ENCODE results near the gene FTO. TPM values are rescaled to one million over a fixed set of nuclear protein-coding genes. Genes with fewer than 3 reads are reported as not detected.
A peak's percentile ranks its signal among the peaks of the same experiment; 100 is the strongest.

Gene FTO
- polyA plus RNA-seq, 3 donors from 2014 or later, result 61.3 to 106 (median 65.1) TPM

DNA sequence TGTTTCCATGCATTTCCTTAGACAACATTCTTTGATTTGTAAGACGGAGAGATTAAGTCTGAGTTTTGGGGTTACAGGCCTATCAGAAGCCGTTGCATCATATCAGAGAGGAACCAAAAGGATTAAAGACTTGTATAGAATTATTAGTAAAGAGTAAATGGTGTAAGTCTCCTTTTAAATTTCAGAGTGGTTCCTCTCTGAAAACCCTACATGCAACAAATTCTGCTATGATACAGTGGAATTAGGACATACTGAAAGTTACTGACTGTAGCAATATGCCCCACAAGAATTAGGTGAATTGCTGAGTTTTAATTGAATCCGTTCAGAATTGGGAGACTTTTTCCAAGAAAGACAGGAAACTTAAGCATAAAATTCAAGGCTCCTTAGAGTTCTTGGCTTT lies 221.6 kb downstream of the FTO start:
- Mint-ChIP-seq H3K27me3 (ENCODE audit: low read depth in 3 of 3) (peaks cover 0 to 2% (median 0%) of the 10 kb centered on the region in 3 donors), H3K4me1 (peaks cover 10 to 28% of the 10 kb centered on the region in 2 donors), H3K9me3 (no peaks in the 10 kb centered on the region), H3K4me3 (no peak overlapping the region), H3K27ac (peak overlapping the region in 1 of 6 donors; percentile 23), H3K36me3 (peaks cover 0 to 3% (median 0%) of the 10 kb centered on the region in 3 donors)
- no peak for DNase-seq

GRCh38 chr16:53926209-53926608 lies 222.3 kb downstream of the FTO start:
- peaks cover 8 to 27% of the 10 kb centered on the region in 2 donors for H3K4me1 Mint-ChIP-seq
- no peak overlapping the region for H3K4me3 Mint-ChIP-seq

DNA sequence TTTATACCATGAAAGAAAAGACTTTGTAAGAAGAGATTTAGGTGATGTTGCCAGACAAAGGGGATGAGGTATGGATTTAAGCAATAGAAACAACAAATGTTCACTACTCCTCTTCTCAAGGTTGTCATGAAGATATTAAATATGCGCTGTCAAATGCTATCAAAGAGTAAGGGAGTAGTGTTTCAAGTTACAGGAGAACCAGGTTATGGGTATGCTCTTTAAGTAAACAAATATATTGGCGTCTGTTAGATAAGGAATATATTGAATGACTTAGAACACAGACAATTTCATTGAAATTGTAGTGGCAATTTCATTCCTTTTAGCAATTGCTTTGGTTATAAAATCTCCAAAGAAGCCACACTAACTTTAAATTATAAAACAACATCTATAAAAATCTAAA lies 229.0 kb downstream of the FTO start:
- Mint-ChIP-seq H3K27ac (no peak overlapping the region), H3K36me3 (peaks cover 6 to 18% (median 18%) of the 10 kb centered on the region in 3 donors), H3K4me1 (no peaks in the 10 kb centered on the region), H3K4me3 (no peak overlapping the region), H3K9me3 (no peaks in the 10 kb centered on the region), H3K27me3 (ENCODE audit: low read depth in 3 of 3) (no peaks in the 10 kb centered on the region)
- no peak for DNase-seq

More at GRCh38 chr16:53926209-53926608, 222.3 kb downstream of the FTO start:
- no peak overlapping the region for H3K27ac Mint-ChIP-seq
- H3K36me3 Mint-ChIP-seq, result peaks cover 0 to 3% (median 3%) of the 10 kb centered on the region in 3 donors
- no peaks in the 10 kb centered on the region for H3K9me3 Mint-ChIP-seq
- DNase-seq, result no peak
- peaks cover 0 to 2% (median 0%) of the 10 kb centered on the region in 3 donors for H3K27me3 Mint-ChIP-seq (ENCODE audit: low read depth in 3 of 3)

GRCh38 chr16:53933407-53933806 lies 229.5 kb downstream of the FTO start:
- Mint-ChIP-seq H3K4me3 (no peak overlapping the region), H3K36me3 (peaks cover 11 to 22% (median 21%) of the 10 kb centered on the region in 3 donors), H3K27me3 (ENCODE audit: low read depth in 3 of 3) (no peaks in the 10 kb centered on the region), H3K27ac (no peak overlapping the region), H3K4me1 (no peaks in the 10 kb centered on the region), H3K9me3 (no peaks in the 10 kb centered on the region)
- DNase-seq, result no peak

- Mint-ChIP-seq H3K27ac (no peak overlapping the region), H3K4me1 (no peaks in the 10 kb centered on the region), H3K9me3 (no peaks in the 10 kb centered on the region), H3K36me3 (peaks cover 12 to 35% (median 26%) of the 10 kb centered on the region in 3 donors), H3K27me3 (ENCODE audit: low read depth in 3 of 3) (no peaks in the 10 kb centered on the region), H3K4me3 (no peak overlapping the region)
- no peak for DNase-seq
These were observed 232.1 kb downstream of the FTO start for GRCh38 chr16:53936052-53936451.

- Mint-ChIP-seq H3K9me3 (no peaks in the 10 kb centered on the region), H3K36me3 (peaks cover 12 to 35% (median 26%) of the 10 kb centered on the region in 3 donors), H3K4me3 (no peak overlapping the region)
These were observed 232.6 kb downstream of the FTO start for GRCh38 chr16:53936529-53936928.

DNA sequence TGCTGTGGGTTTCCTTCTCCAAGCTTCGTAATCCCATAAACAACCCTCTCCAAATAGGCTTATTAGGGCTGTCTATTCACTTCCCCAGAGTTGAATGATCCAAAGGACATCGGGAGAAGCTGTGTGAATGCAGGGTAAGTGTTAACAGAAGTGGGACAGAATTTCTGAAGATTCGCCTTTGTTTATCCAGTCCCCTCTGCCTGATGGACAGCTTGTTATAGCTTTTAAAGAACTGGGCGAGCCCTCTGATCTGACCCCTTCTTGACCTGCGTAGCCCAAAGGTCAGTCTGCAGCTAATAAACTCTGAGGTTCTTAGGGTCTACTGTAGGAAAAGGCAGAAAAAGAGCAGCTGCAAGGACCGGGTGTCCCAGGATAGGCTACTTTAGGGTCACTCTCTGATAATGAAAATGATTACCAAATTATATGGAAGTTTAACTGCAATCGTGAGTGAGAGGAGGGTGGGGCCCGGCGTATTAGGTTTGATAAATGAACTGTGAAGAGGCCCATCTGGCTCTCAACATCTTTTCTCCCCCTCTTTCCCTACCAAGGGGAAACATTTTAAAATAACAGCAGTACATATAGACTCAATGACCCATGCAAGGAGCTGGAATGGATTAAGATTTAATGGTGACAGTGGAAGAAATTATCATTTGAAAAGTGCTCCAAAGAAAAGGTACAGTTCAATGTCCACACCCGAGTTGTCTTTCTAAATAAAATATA lies 233.4 kb downstream of the FTO start:
- H3K36me3 Mint-ChIP-seq, result peaks cover 12 to 40% (median 33%) of the 10 kb centered on the region in 3 donors
- no peak overlapping the region for H3K4me3 Mint-ChIP-seq
- H3K27ac Mint-ChIP-seq, result no peak overlapping the region
- no peaks in the 10 kb centered on the region for H3K4me1 Mint-ChIP-seq
- no peaks in the 10 kb centered on the region for H3K27me3 Mint-ChIP-seq (ENCODE audit: low read depth in 3 of 3)
- no peak for DNase-seq
- no peaks in the 10 kb centered on the region for H3K9me3 Mint-ChIP-seq

More at GRCh38 chr16:53936529-53936928, 232.6 kb downstream of the FTO start:
- no peak for DNase-seq
- no peaks in the 10 kb centered on the region for H3K27me3 Mint-ChIP-seq (ENCODE audit: low read depth in 3 of 3)
- no peaks in the 10 kb centered on the region for H3K4me1 Mint-ChIP-seq
- no peak overlapping the region for H3K27ac Mint-ChIP-seq

DNA sequence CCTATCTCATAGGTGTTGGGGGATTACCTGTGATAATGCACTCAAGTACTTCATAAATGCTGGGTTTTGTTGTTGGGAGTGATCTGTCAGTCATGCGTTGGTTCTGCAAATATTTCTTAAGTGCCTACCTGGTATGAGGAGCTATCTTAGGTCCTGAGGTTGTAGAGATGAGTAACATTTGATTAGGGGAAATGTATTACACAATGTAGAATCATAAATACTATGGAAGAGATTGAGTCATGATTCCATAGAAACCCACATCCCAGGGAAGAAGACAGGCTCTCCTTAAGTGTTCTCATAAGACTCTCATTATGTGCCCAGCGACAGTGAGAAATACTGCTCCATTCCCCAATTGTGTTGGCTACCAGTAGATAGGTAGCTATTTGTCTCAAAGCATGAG lies 240.1 kb downstream of the FTO start:
- Mint-ChIP-seq H3K9me3 (no peaks in the 10 kb centered on the region), H3K27ac (no peak overlapping the region), H3K27me3 (ENCODE audit: low read depth in 3 of 3) (no peaks in the 10 kb centered on the region), H3K4me3 (no peak overlapping the region), H3K36me3 (peaks cover 0 to 19% (median 13%) of the 10 kb centered on the region in 3 donors), H3K4me1 (no peaks in the 10 kb centered on the region)
- DNase-seq, result no peak

DNA sequence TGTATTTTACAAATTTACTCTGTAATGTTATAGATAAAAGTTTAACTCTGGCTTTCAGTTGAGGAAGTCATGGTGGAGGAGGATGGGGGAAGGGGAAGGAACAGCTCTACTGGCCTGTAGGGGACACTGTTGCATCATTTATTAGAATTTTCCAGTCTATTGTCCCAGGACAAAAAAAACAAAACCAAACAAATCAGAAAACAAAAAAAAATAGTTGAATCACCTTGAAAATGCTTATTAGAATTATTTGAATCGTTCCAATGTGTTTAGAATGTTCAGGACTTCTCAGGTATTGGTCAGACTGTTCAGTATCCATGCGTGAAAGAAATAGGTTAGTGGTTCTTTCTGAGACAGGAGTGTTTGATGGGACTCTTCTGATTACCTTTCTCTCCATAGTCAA lies 242.0 kb downstream of the FTO start:
- Mint-ChIP-seq H3K27ac (peak overlapping the region in 1 of 6 donors; percentile 12), H3K27me3 (ENCODE audit: low read depth in 3 of 3) (no peaks in the 10 kb centered on the region), H3K36me3 (peaks cover 0 to 7% (median 5%) of the 10 kb centered on the region in 3 donors), H3K4me3 (no peak overlapping the region), H3K4me1 (no peaks in the 10 kb centered on the region), H3K9me3 (no peaks in the 10 kb centered on the region)
- peak in 1 of 3 donors; percentile 10 for DNase-seq

DNA sequence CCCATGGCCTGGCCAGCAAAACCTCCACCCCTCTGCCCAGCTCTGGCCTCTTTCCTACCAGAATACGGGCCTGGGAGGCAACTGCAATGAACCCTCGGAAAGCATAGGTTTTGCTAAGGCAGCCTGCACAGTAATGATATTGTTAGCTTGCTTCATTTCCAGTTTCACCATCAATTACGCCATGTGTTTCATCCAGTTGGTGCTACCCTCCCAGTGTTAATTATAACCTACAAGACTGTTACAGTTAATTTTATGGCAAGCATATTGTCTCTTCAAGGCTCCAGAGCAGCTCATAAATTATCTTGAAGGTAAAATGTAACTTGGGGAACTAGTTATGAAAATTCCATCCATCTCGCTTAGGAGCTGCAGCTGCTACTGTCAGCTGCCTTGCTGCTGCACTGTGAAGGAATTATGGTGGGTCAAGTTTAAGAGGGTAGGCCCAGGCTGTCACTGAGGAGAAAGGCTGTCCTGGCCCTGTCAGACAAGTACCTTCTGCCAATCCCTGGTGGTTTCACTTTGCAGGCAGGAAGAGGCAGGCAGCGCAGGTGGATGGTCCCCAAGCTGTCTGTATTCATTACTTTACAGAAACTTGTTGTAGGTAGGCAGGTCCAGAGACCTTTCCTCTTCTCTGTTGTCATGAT lies 242.9 kb downstream of the FTO start:
- H3K27me3 Mint-ChIP-seq (ENCODE audit: low read depth in 3 of 3), result no peaks in the 10 kb centered on the region
- no peak overlapping the region for H3K27ac Mint-ChIP-seq
- H3K4me1 Mint-ChIP-seq, result peaks cover 2 to 4% of the 10 kb centered on the region in 2 donors
- no peaks in the 10 kb centered on the region for H3K9me3 Mint-ChIP-seq
- H3K36me3 Mint-ChIP-seq, result peaks cover 0 to 5% (median 4%) of the 10 kb centered on the region in 3 donors
- no peak overlapping the region for H3K4me3 Mint-ChIP-seq
- DNase-seq, result no peak

- H3K4me1 Mint-ChIP-seq, result peaks cover 10 to 11% of the 10 kb centered on the region in 2 donors
- no peaks in the 10 kb centered on the region for H3K27me3 Mint-ChIP-seq (ENCODE audit: low read depth in 3 of 3)
- DNase-seq, result no peak
- no peaks in the 10 kb centered on the region for H3K9me3 Mint-ChIP-seq
- no peak overlapping the region for H3K4me3 Mint-ChIP-seq
- H3K36me3 Mint-ChIP-seq, result no peaks in the 10 kb centered on the region
- H3K27ac Mint-ChIP-seq, result no peak overlapping the region
These were observed 243.7 kb downstream of the FTO start for GRCh38 chr16:53947642-53948041.

DNA sequence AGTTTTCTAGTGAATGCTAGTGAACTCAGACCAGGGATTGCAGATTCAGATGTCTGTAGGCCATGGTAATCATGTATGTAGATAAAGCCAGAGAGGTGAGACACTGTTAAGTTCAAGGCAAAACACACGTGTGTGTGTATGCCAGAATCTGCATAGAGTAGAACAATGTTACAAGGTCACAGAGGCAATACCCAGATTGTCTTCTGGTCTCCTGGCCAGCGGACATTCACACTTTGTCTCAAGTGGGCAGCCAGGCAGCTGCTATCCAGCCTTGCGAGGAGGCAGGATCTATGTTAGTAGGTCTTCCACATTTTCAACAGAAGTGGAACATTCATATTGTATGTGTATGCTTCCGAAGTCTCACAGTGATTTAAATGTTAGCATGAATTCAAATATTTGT lies 244.4 kb downstream of the FTO start:
- peak overlapping the region in 1 of 6 donors; percentile 15 for H3K27ac Mint-ChIP-seq
- H3K4me1 Mint-ChIP-seq, result peaks cover 13 to 16% of the 10 kb centered on the region in 2 donors
- no peaks in the 10 kb centered on the region for H3K27me3 Mint-ChIP-seq (ENCODE audit: low read depth in 3 of 3)

GRCh38 chr16:53948734-53949430 lies 244.9 kb downstream of the FTO start:
- Mint-ChIP-seq H3K4me3 (no peak overlapping the region), H3K27ac (no peak overlapping the region), H3K4me1 (peaks cover 13 to 16% of the 10 kb centered on the region in 2 donors), H3K36me3 (no peaks in the 10 kb centered on the region), H3K9me3 (no peaks in the 10 kb centered on the region), H3K27me3 (ENCODE audit: low read depth in 3 of 3) (no peaks in the 10 kb centered on the region)
- no peak for DNase-seq

More for the DNA sequence above, 244.4 kb downstream of the FTO start:
- no peaks in the 10 kb centered on the region for H3K9me3 Mint-ChIP-seq
- H3K4me3 Mint-ChIP-seq, result no peak overlapping the region
- H3K36me3 Mint-ChIP-seq, result no peaks in the 10 kb centered on the region
- DNase-seq, result no peak

Data from immature natural killer cell (primary cell).